ENCODE measurements around the gene EHMT1. TPM values are rescaled to one million over a fixed set of nuclear protein-coding genes. Genes with fewer than 3 reads are reported as not detected.
A peak's percentile ranks its signal among the peaks of the same experiment; 100 is the strongest.
"Not testable (repeated sequence)": the region's sequence is repeated elsewhere in the genome, so short reads cannot be mapped to it uniquely, and the experiment has no call there.

The EHMT1 gene
- total RNA-seq, 1 donor from 2014 or later = 162 TPM

DNA sequence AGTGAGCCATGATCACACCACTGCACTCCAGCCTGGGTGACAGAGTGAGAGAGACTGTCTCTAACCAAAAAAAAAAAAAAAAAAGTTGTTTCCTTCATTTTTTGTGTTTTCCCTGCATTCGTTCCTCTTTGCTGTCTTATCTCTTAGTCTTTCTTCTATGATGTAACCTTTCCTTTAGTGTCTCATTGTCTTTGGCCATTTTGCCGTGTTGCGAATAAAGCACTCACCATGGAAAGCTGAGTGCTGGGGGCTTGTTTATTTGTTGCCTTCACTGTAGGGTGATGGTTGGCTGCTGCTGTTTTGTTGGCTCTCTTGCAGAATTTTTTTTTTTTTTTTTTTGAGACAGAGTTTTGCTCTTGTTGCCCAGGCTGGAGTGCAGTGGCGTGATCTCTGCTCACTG lies 7.7 kb downstream of the EHMT1 start:
- Mint-ChIP-seq H3K9me3 (ENCODE audit: unreplicated experiment) (peaks cover 3% of the 10 kb centered on the region), H3K4me3 (ENCODE audit: unreplicated experiment) (no peak overlapping the region)
- no peak for DNase-seq

DNA sequence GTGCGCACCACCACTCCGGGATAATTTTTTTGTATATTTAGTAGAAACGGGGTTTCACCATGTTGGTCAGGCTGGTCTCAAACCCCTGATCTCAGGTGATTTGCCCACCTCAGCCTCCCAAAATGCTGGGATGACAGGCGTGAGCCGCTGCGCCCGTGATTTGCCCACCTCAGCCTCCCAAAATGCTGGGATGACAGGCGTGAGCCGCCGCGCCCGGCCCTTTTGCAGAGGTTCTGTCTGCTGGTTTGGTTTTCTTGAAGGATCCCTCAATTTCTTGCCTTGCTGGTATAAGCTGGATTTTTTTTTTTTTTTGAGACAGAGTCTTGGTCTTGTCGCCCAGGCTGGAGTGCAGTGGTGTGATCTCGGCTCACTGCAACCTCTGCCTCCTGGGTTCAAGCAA lies 8.6 kb downstream of the EHMT1 start:
- not testable (repeated sequence) for H3K27me3 Mint-ChIP-seq (ENCODE audit: unreplicated experiment); DNase-seq; H3K36me3 Mint-ChIP-seq (ENCODE audit: unreplicated experiment); H3K9me3 Mint-ChIP-seq (ENCODE audit: unreplicated experiment); H3K4me1 Mint-ChIP-seq (ENCODE audit: low read depth, unreplicated experiment); H3K4me3 Mint-ChIP-seq (ENCODE audit: unreplicated experiment); H3K27ac Mint-ChIP-seq (ENCODE audit: unreplicated experiment)

More for the DNA sequence above, 7.7 kb downstream of the EHMT1 start:
- peaks cover 4% of the 10 kb centered on the region for H3K4me1 Mint-ChIP-seq (ENCODE audit: low read depth, unreplicated experiment)
- TF ChIP-seq, protein P1, sequence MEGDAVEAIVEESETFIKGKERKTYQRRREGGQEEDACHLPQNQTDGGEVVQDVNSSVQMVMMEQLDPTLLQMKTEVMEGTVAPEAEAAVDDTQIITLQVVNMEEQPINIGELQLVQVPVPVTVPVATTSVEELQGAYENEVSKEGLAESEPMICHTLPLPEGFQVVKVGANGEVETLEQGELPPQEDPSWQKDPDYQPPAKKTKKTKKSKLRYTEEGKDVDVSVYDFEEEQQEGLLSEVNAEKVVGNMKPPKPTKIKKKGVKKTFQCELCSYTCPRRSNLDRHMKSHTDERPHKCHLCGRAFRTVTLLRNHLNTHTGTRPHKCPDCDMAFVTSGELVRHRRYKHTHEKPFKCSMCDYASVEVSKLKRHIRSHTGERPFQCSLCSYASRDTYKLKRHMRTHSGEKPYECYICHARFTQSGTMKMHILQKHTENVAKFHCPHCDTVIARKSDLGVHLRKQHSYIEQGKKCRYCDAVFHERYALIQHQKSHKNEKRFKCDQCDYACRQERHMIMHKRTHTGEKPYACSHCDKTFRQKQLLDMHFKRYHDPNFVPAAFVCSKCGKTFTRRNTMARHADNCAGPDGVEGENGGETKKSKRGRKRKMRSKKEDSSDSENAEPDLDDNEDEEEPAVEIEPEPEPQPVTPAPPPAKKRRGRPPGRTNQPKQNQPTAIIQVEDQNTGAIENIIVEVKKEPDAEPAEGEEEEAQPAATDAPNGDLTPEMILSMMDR (IDR thresholded peaks at IDR 0.05; ENCODE audit: partially characterized antibody, unreplicated experiment) = no peak
- no peak overlapping the region for H3K27ac Mint-ChIP-seq (ENCODE audit: unreplicated experiment)
- H3K27me3 Mint-ChIP-seq (ENCODE audit: unreplicated experiment) = peaks cover 6% of the 10 kb centered on the region
- H3K36me3 Mint-ChIP-seq (ENCODE audit: unreplicated experiment) = no peaks in the 10 kb centered on the region

DNA sequence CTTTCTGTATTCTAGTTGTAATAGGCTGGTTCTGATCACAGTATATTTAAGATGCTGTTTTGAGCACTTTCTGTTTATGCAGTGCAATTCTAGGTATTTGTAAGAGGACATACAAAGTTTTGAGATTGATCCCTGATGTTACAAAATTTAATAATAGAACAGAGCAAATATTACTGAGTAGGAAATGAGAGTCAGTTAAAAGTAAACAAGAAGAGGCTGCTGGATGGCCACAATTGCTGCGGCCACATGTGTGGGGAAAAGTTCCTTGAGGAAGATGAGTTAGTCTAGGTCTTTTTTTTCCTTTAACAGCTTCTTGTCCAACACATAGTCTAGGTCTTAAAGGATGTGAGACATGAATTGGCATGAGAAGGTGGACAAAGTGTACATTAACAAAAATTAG lies 11.3 kb downstream of the EHMT1 start:
- no peak overlapping the region for H3K4me3 Mint-ChIP-seq (ENCODE audit: unreplicated experiment)
- TF ChIP-seq, protein P1 (IDR thresholded peaks at IDR 0.05; ENCODE audit: partially characterized antibody, unreplicated experiment) = no peak
- no peak overlapping the region for H3K27ac Mint-ChIP-seq (ENCODE audit: unreplicated experiment)
- peaks cover 2% of the 10 kb centered on the region for H3K27me3 Mint-ChIP-seq (ENCODE audit: unreplicated experiment)
- DNase-seq = no peak
- peaks cover 9% of the 10 kb centered on the region for H3K4me1 Mint-ChIP-seq (ENCODE audit: low read depth, unreplicated experiment)
- peaks cover 1% of the 10 kb centered on the region for H3K9me3 Mint-ChIP-seq (ENCODE audit: unreplicated experiment)
- no peaks in the 10 kb centered on the region for H3K36me3 Mint-ChIP-seq (ENCODE audit: unreplicated experiment)

DNA sequence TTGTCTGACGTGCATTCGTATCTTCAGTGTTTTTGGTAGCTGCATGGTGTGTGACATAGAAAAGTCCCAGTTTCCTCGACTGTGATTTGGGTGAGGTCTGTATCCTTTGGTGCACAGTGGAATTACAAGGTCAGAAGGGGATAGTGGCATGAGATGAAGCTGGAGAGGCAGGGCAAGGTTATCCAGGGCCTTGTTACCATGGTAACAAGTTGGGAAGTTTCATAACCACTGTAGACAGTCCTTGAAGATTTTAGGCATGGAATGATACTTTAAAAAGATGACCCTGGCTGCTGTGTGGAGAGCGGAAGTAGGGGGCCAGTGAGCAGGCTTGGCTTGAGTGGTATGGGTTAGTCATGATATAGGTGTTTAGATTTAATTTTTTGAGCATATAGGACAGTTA lies 11.9 kb downstream of the EHMT1 start:
- no peaks in the 10 kb centered on the region for H3K36me3 Mint-ChIP-seq (ENCODE audit: unreplicated experiment)
- no peaks in the 10 kb centered on the region for H3K27me3 Mint-ChIP-seq (ENCODE audit: unreplicated experiment)

DNA sequence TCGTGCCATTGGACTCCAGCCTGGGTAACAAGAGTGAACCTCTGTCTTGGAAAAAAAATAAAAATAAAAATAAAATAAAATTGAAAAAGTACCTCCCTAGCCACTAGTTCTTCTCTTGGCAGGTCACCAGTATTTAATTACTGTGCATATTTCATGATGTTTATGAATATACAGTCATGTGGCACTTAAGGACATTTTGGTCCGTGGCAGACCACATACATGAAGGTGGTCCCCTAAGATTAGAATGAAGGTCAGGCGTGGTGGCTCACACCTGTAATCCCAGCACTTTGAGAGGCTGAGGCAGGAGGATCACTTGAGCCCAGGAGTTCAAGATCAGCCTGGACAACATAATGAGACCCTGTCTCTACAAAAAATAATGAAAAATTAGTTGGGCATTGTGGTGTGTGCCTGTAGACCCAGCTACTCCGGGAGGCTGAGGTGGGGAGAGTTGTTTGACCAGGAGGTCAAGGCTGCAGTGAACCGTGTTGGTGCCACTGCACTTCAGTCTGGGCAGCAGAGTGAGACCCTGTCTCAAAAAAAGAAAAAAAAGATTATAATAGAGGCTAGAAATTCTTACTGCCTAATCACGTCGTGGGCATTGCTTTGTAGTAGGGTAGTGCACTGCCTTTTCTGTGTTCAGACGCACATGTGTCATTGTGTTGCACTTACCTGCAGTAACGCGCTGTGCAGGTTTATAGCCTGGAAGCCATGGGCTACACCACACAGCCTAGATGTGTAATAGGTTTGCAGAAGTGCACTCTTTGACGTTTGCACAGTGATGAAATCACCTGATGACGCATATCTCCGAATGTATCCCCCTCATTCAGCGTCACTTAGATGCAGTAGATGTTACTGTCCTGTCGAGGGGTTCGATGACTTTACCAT lies 12.8 kb downstream of the EHMT1 start:
- Mint-ChIP-seq H3K9me3 (ENCODE audit: unreplicated experiment) (no peaks in the 10 kb centered on the region), H3K27ac (ENCODE audit: unreplicated experiment) (peak overlapping the region; percentile 11), H3K4me3 (ENCODE audit: unreplicated experiment) (no peak overlapping the region), H3K27me3 (ENCODE audit: unreplicated experiment) (no peaks in the 10 kb centered on the region), H3K36me3 (ENCODE audit: unreplicated experiment) (no peaks in the 10 kb centered on the region), H3K4me1 (ENCODE audit: low read depth, unreplicated experiment) (peaks cover 9% of the 10 kb centered on the region)
- TF ChIP-seq, protein P1 (IDR thresholded peaks at IDR 0.05; ENCODE audit: partially characterized antibody, unreplicated experiment) = no peak
- no peak for DNase-seq

More for the DNA sequence above, 11.9 kb downstream of the EHMT1 start:
- no peak for DNase-seq
- Mint-ChIP-seq H3K4me3 (ENCODE audit: unreplicated experiment) (no peak overlapping the region), H3K9me3 (ENCODE audit: unreplicated experiment) (no peaks in the 10 kb centered on the region), H3K4me1 (ENCODE audit: low read depth, unreplicated experiment) (peaks cover 9% of the 10 kb centered on the region), H3K27ac (ENCODE audit: unreplicated experiment) (no peak overlapping the region)
- TF ChIP-seq, protein P1 (IDR thresholded peaks at IDR 0.05; ENCODE audit: partially characterized antibody, unreplicated experiment) = no peak
